ENCODE results near the gene SENP6.

- TF ChIP-seq CTCF (IDR thresholded peaks at IDR 0.05; ENCODE audit: insufficient read depth, low read depth, low read length) = no peak
- TF ChIP-seq EZH2 (IDR thresholded peaks at IDR 0.05; ENCODE audit: insufficient read depth, low read length) = no peak
These were observed 134.0 kb downstream of the SENP6 start for GRCh38 chr6:75735491-75736186.

Measured in astrocyte (in vitro differentiated cells and primary cell).